Peyer's patch (tissue), 4 donors: Measurements from ENCODE around the gene MBIP.

Experiments
- CTCF ChIP-seq, 6 experiments: fragments of 450-650 bp in 4 of 6; fragments of 200-600 bp in 2 of 6; sonication (generic) in 1 of 6; IDR thresholded peaks; one replicate each; pipeline ENCODE4 v1.5.1; 2017 to 2019; ENCODE audit warnings: antibody characterized with exemption in 6 of 6, mild to moderate bottlenecking in 3 of 6, moderate library complexity in 1 of 6
- POLR2A ChIP-seq, 2 donors: fragments of 450-650 bp; IDR thresholded peaks; one replicate each; pipeline ENCODE4 v1.5.1; 2017; ENCODE audit warnings: antibody characterized with exemption in 2 of 2, mild to moderate bottlenecking in 2 of 2, moderate library complexity in 2 of 2

- TF ChIP-seq CTCF (IDR thresholded peaks at IDR 0.05): no peak
- no peak for TF ChIP-seq POLR2A (IDR thresholded peaks at IDR 0.05)
Measured at GRCh38 chr14:36325853-36326252, 5.4 kb upstream of the MBIP start.
